GM19025 (cell line): ENCODE measurements around the gene DTD2.

ENCODE experiments used
- ATAC-seq: cut with Tn5 transposase; IDR thresholded peaks from one replicate; pipeline ENCODE4 v1.9.1; 2021; ENCODE audit warnings: mild to moderate bottlenecking, low read depth, moderate library complexity; ENCODE audit not compliant: unreplicated experiment

Gene DTD2

DNA sequence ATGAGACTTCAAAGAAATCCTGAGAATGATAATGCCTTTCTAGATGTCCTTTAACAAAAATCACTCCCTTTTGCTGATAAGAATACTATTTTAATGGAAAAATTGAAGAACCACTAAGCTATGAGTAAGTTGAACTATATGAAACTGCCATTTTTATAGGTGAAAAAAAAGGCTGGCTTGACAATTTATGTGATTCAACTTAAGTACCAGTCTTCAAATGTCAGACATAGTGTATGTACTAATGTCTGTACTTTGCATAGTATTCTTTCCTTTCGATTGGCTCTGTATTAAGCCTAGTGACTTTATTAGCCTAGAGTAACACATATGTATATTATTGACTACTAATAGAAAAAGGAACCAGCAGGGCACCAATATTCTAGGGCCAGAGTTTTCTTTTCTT is 48.9 kb downstream of the DTD2 start:
- no peak for ATAC-seq

DNA sequence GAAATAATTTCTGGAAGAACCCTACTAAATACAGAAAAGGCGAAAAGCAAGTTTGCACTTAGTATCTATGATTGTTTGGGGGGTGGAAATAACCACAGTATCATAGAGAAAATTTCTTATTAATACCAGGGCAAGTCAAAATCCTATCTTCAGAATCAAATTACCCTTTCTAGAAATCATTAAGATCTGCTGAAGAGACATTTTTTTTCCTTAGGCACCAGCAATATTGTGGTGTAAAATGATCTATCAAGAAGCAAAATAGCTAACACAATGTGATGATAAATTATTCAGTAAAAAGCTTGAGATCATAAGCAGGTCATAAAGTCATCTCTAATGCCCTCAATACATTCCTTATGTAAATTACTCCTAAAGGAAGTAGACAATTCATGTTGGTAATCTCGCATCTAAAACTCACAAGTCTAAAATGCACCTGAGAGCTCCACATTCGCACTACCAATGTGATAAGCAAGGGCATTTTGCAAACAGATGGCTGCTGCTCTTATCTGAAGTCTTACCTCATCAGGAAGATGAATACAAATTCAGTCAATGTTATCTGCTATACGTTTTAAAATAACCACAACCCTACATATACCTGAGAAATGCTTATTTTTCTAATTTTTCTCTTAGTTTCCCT is 51.6 kb downstream of the DTD2 start:
- no peak for ATAC-seq

DNA sequence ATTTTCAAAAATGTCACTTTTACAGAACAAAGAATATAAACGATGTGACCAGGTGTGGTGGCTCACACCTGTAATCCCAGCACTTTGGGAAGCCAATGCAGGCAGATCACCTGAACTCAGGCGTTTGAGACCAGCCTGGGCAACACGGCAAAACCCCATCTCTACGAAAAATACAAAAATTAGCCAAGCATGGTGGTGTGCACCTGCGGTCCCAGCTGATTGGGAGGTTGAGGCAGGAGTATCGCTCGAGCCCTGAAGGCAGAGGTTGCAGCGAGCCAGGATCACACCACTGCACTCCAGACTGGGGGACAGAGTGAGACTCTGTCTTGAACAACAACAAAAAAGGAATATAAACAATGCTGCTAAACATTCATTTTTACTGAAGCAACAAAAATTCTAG is 52.2 kb downstream of the DTD2 start:
- ATAC-seq, result no peak

DNA sequence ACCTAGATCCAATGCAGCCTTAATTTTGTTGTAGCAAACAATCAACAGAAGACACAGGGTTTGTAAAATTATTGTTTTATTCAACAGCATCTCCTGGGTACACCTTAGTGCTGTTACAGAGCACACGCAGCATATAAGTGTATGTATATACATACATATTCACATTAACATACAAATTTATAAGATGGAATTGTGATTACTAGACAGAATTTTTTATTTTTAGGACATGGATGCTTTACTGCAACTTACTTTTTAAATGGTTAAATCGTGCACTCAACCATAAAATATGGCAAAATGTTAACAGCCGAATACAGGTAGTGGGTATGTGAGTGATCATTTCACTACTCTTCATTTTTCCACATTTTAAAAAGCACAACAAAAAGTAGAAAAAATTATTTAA is 53.6 kb downstream of the DTD2 start:
- no peak for ATAC-seq

DNA sequence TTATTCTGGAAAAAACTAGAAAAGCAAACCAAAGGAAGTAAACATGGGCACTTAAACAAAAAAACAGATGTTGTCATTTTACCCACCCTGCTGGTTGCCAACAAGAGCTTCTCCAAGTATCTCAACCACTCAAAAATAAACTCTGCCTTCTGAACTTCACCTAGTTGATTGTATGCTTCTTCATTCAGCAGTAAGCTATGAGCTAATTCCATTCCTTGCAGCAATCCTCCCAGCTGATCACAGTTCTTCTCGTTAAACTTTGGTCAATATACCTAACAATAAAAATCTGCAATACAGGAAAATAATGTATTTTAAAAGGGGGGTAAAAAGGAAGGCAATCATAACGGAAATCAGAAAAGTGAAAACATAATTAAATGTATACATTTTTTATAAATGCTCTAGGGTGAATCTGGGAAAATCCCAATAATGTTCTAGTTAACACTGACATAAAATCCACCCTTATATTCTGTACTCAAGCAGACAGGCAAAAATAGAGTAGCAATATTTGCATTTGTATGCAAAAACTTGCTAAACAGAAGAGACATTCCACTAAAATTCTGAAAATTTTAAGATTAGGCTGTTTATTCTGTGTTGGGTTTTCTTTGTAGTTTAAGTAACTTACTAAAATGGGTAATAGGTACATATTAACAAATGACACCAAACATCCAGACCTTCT is 54.4 kb downstream of the DTD2 start:
- ATAC-seq, result no peak

DNA sequence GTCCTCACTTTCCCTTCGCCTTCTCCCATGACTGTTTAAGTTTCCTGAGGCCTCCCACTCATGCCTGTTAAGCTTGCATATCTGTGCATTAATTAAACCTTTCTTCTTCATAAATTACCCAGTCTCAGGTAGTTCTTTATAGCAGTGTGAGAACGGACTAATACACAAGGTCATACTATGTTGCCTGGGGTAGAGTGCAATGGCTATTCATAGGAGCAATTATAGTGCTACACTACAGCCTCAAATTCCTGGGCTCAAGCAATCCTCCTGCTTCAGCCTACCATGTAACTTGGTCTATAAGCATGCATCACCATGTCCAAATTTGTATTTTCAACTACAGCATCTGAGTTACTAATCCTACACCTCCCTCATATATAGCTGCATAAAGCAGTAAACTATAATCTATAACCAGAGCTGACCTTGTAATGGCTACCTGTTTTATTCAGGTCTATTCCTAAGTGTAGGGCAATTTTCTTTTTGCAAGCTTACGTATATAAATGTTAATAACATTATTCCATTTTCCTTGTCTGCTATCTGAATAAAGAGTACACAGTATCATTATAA is 55.9 kb downstream of the DTD2 start:
- no peak for ATAC-seq

DNA sequence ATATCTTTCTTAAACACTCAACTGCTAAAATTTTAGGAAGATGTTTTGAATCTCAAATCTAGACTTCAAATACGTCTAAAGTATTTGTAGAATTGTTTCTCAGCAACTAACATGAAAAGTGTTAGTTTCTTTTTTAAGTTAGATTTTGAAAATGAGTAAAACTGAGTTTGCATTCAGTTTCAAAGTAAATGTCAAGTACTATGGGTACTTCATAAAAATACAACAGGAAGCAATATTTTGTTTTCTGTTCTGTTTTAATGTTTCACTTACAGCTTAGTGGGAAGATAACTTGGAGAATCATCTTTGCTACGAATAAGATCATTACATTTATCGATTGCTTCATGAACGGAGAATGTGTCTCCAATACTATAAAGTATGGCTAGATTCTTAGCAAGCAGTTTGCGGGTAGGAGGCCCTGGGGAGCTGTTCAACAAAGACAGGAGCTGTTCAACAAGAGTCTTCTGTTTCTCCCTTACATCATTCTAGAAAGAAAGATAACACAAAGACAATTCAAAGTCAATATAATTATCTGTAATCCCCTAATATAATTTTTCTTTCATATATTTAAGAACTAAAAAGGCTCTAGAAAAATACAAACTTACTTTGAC is 57.2 kb downstream of the DTD2 start:
- no peak for ATAC-seq
